ENCODE results near the gene PAF1.

DNA sequence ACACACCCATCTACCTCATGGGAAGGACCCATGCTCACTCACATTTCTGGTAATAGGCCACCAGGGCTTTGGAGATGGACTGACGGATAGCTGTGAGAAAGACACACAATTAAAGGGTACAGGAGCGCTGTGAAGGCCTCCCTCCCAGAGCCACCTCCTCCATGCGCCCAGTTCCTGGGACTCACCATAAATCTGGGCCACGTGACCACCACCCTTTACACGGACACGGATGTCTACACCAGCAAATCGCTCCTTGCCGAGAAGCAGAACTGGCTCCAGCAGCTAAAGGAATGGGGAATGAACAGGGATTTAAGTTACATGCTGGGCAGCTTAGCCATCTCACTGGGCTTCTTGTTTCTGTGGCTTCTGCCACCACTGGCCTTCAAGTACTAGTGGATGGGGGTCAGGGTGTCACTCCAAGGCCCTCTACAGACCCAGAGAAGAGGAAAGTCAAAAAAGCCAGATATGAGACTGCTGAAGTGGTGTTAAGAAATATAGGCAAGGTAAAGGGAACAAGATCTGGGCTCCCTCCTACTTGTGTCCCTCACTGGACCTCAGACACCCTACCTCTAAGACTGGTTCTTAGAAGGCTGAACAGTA, 42.7 kb upstream of the PAF1 start:
- TF ChIP-seq ZNF274 (IDR thresholded peaks at IDR 0.05; ENCODE audit: low read depth, low read length): no peak
- TF ChIP-seq YY1 (IDR thresholded peaks at IDR 0.05; ENCODE audit: insufficient read depth, insufficient read length): no peak
- TF ChIP-seq SUZ12 (IDR thresholded peaks at IDR 0.05; ENCODE audit: extremely low read depth, insufficient read depth, insufficient read length): no peak
